HG02852 (cell line): ENCODE results near the gene CPNE5.
A peak's percentile ranks its signal among the peaks of the same experiment; 100 is the strongest.

ENCODE experiments used
- ATAC-seq: cut with Tn5 transposase; IDR thresholded peaks from one replicate; pipeline ENCODE4 v1.9.1; 2021; ENCODE audit warnings: mild to moderate bottlenecking, moderate library complexity; ENCODE audit not compliant: unreplicated experiment

Gene CPNE5

GRCh38 chr6:36838896-36839748 lies at the start of gene CPNE5:
CPNE5 (minus strand) TSS chr6:36839444; CDS start chr6:36839377, 67 bp downstream.
- ATAC-seq: no peak

GRCh38 chr6:36888115-36888643 lies 48.9 kb upstream of the CPNE5 start:
- no peak for ATAC-seq

- ATAC-seq: no peak
These were observed 47.8 kb upstream of the CPNE5 start for GRCh38 chr6:36886950-36887618.

- peak; percentile 97 for ATAC-seq
These were observed 46.5 kb upstream of the CPNE5 start, which contains the start of gene C6orf89 for GRCh38 chr6:36885461-36886401. C6orf89 (plus strand) TSS chr6:36885952; CDS start chr6:36899445, 13,493 bp downstream.

GRCh38 chr6:36884610-36885009 lies 45.4 kb upstream of the CPNE5 start:
- no peak for ATAC-seq

- no peak for ATAC-seq
These were observed 36.0 kb upstream of the CPNE5 start for GRCh38 chr6:36875250-36875633.

- ATAC-seq: peak; percentile 85
These were observed 35.4 kb upstream of the CPNE5 start, which contains the start of gene PPIL1 for GRCh38 chr6:36874443-36875249. PPIL1 (minus strand) TSS chr6:36874803; CDS start chr6:36874772, 31 bp downstream.

GRCh38 chr6:36873612-36874442 lies 34.6 kb upstream of the CPNE5 start:
- ATAC-seq: no peak

GRCh38 chr6:36873115-36873514 lies 33.9 kb upstream of the CPNE5 start:
- no peak for ATAC-seq

- no peak for ATAC-seq
These were observed 32.4 kb upstream of the CPNE5 start for GRCh38 chr6:36871686-36872085.

GRCh38 chr6:36867471-36868224 lies 28.4 kb upstream of the CPNE5 start:
- ATAC-seq: no peak

- no peak for ATAC-seq
These were observed 26.6 kb upstream of the CPNE5 start for GRCh38 chr6:36865835-36866234.

- no peak for ATAC-seq
These were observed 24.7 kb upstream of the CPNE5 start for GRCh38 chr6:36863670-36864540.

- no peak for ATAC-seq
These were observed 23.7 kb upstream of the CPNE5 start for GRCh38 chr6:36862848-36863382.

GRCh38 chr6:36862164-36862847 lies 23.1 kb upstream of the CPNE5 start:
- no peak for ATAC-seq

GRCh38 chr6:36860126-36860525 lies 20.9 kb upstream of the CPNE5 start:
- no peak for ATAC-seq
